Measurements from ENCODE around the gene VEZF1. TPM values are rescaled to one million over a fixed set of nuclear protein-coding genes. Genes with fewer than 3 reads are reported as not detected.
A peak's percentile ranks its signal among the peaks of the same experiment; 100 is the strongest.

The VEZF1 gene
- total and polyA plus RNA-seq, 2 of the 8 experiments (the other 6 are each of a cell fraction or from before 2014, with no cell fraction given), result 28.9 to 61.9 TPM

GRCh38 chr17:57935833-57936807 is 51.9 kb downstream of the VEZF1 start:
- no peaks in the 10 kb centered on the region for H3K36me3 ChIP-seq (ENCODE audit: control insufficient read depth in 2 of 4, insufficient read depth in 4 of 4, low read length in 3 of 4)
- no peaks in the 10 kb centered on the region for H3K79me1 ChIP-seq (ENCODE audit: low read depth, low read length)
- no peak overlapping the region for H2BK120ac ChIP-seq (replicated peaks; ENCODE audit: low read depth, low read length)
- H2BK20ac ChIP-seq (ENCODE audit: low read length), result peak overlapping the region; percentile 95
- H3K79me2 ChIP-seq (ENCODE audit: control insufficient read depth in 1 of 2, insufficient read depth in 2 of 2, low read length in 2 of 2), result no peaks in the 10 kb centered on the region
- peak overlapping the region; percentile 63; the same call in 1 of the 2 replicates for H4K8ac ChIP-seq (ENCODE audit: extremely low read depth, insufficient read depth, low read length)
- no peak overlapping the region; a peak in 1 of 8 replicates for H3K4me3 ChIP-seq (ENCODE audit: extremely low read depth in 1 of 4, insufficient read depth in 2 of 4, low read depth in 3 of 4, low read length in 4 of 4)
- H2BK5ac ChIP-seq (ENCODE audit: low read depth, low read length), result peak overlapping the region; percentile 97
- POLR2A ChIA-PET (ENCODE audit: partially characterized antibody), result interaction anchor here (1.1 to 1.8 kb wide), 3 partner anchors 10 to 63 kb away, joined by 3 to 8 read pairs (median 4); no protein-coding TSS in a partner anchor
- H3K4me2 ChIP-seq (ENCODE audit: insufficient read depth in 1 of 2, low read depth in 2 of 2, low read length in 2 of 2), result peak overlapping the region; percentile 14 to 34; a peak in 2 of 4 replicates
- H2AK5ac ChIP-seq (ENCODE audit: low read depth, low read length), result peak overlapping the region; percentile 90; the same call in 1 of the 2 replicates
- no peaks in the 10 kb centered on the region for H3K23me2 ChIP-seq (ENCODE audit: low read depth, low read length)
- peak overlapping the region; percentile 95 for H3K18ac ChIP-seq (ENCODE audit: extremely low read depth, low read length)
- H3K4ac ChIP-seq (replicated peaks; ENCODE audit: insufficient read length, low read depth, low read length), result peak overlapping the region; percentile 51
- H3K9ac ChIP-seq (replicated peaks in 1 of 4; ENCODE audit: extremely low read depth in 1 of 4, low read depth in 3 of 4, low read length in 3 of 4), result peak overlapping the region in 2 of 4 experiments; percentile 28 to 35; a peak in 2 of 7 replicates
- H4K5ac ChIP-seq (ENCODE audit: insufficient read length, low read depth, low read length), result peak overlapping the region; percentile 2
- FAIRE-seq, result no peak
- CTCF ChIA-PET (ENCODE audit: partially characterized antibody), result interaction anchor here (1.0 to 4.3 kb wide), 8 partner anchors 10 to 76 kb away, joined by 3 to 33 read pairs (median 4); partner anchors contain the start of gene CUEDC1
- 88% methylated on average over 10 of the region's 11 CpGs; no CpG with 5 or more reads in 1 of the 2 experiments for WGBS, 2 experiments (ENCODE audit: extremely low coverage in 1 of 2, insufficient coverage in 1 of 2, insufficient read length in 1 of 2, insufficient replicate concordance in 2 of 2, low coverage in 1 of 2, low lambda C conversion rate in 2 of 2, missing lambda C conversion rate in 1 of 2)
- H3K14ac ChIP-seq (ENCODE audit: insufficient read length), result no peak overlapping the region
- no peaks in the 10 kb centered on the region for H4K20me1 ChIP-seq (replicated peaks in 1 of 2; ENCODE audit: control insufficient read depth in 1 of 2, insufficient read depth in 2 of 2, low read length in 2 of 2)
- peaks cover 6 to 15% (median 14%) of the 10 kb centered on the region in 4 experiments for H3K4me1 ChIP-seq (replicated peaks in 1 of 4; ENCODE audit: control insufficient read depth in 3 of 4, insufficient read depth in 4 of 4, low read length in 3 of 4)
- no peak for DNase-seq (ENCODE audit: low read depth in 1 of 2, low spot score in 2 of 2)
- peak overlapping the region; percentile 91 for H4K91ac ChIP-seq (replicated peaks; ENCODE audit: insufficient read length, low read length)
- 0 out of 7 replicates have a peak, but pooled peaks cover 0 to 2% (median 0%) of the 10 kb centered on the region in 4 experiments for H3K27me3 ChIP-seq (replicated peaks in 1 of 4; ENCODE audit: control insufficient read depth in 3 of 4, extremely low read depth in 1 of 4, insufficient read depth in 3 of 4, low read length in 3 of 4)
- peak overlapping the region; percentile 64 for H3K27ac ChIP-seq (ENCODE audit: low read depth, low read length)
- H3K23ac ChIP-seq (ENCODE audit: insufficient read length), result no peak overlapping the region
- peak overlapping the region; percentile 99 for H2BK15ac ChIP-seq (ENCODE audit: low read length)
- no peak overlapping the region for H3K56ac ChIP-seq (replicated peaks; ENCODE audit: insufficient read length, low read depth, low read length)
- no peaks in the 10 kb centered on the region for H3K9me3 ChIP-seq (ENCODE audit: insufficient read depth in 2 of 2, low read depth in 1 of 2, low read length in 1 of 2)
- no peak overlapping the region for H2AFZ ChIP-seq (ENCODE audit: low read length)
- peak overlapping the region; percentile 96 for H2BK12ac ChIP-seq (ENCODE audit: low read depth, low read length)
- TF ChIP-seq TAF1 (IDR thresholded peaks at IDR 0.05; ENCODE audit: low read depth, low read length) (no peak), SIN3A (conservative IDR thresholded peaks at IDR 0.05 in 1 of 2, IDR thresholded peaks at IDR 0.05 in 1 of 2; ENCODE audit: low read depth in 1 of 2, low read length in 2 of 2) (no peak), CBX8 (IDR thresholded peaks at IDR 0.05; ENCODE audit: borderline replicate concordance, low read depth, low read length) (no peak), ASH2L (IDR thresholded peaks at IDR 0.05; ENCODE audit: low read length) (peak; percentile 46), KDM5A (IDR thresholded peaks at IDR 0.05; ENCODE audit: low read length) (no peak), CREB1 (IDR thresholded peaks at IDR 0.05) (no peak), BACH1 (IDR thresholded peaks at IDR 0.05; ENCODE audit: low read length) (no peak), CHD1 (IDR thresholded peaks at IDR 0.05; ENCODE audit: low read depth, low read length) (no peak), TAF7 (optimal IDR thresholded peaks at IDR 0.05; ENCODE audit: borderline replicate concordance, low read depth, low read length) (no peak), FOSL1 (IDR thresholded peaks at IDR 0.05; ENCODE audit: insufficient read depth, low read depth, low read length) (no peak), BCL11A (IDR thresholded peaks at IDR 0.05; ENCODE audit: low read depth in 2 of 2, low read length in 2 of 2) (no peak)

All from H1 (cell line).